Stimulated activated CD8-positive, alpha-beta memory T cell treated with anti-CD3 and anti-CD28 coated beads, Interleukin-15, amount 100 ng/mL, for 48 hours (primary cell): ENCODE data around the gene ABHD12B.
"Not testable (repeated sequence)": the region's sequence is repeated elsewhere in the genome, so short reads cannot be mapped to it uniquely, and the experiment has no call there.

Experiments used
- DNase-seq, 2 donors: peaks; one replicate each; pipeline ENCODE4 v3.0.0-alpha.2; 2020; ENCODE audit warnings: low read depth in 2 of 2

Gene ABHD12B

GRCh38 chr14:50896421-50896820 is 24.6 kb downstream of the ABHD12B start:
- not testable (repeated sequence) for DNase-seq

DNA sequence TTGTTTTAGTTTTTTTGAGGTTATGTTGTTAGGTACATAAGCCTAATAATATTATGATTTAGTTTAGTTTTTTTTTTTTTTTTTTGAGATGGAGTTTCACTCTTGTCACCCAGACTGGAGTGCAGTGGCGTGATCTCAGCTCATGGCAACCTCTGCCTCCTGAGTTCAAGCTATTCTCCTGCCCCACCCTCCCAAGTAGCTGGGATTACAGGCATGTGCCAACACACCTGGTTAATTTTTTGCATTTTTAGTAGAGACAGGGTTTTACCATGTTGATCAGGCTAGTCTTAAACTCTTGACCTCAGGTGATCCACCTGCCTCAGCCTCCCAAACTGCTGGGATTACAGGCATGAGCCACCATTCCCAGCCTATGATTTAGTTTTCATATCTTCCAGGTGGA is 25.2 kb downstream of the ABHD12B start:
- not testable (repeated sequence) for DNase-seq

GRCh38 chr14:50897658-50898175 is 25.9 kb downstream of the ABHD12B start:
- no peak for DNase-seq

DNA sequence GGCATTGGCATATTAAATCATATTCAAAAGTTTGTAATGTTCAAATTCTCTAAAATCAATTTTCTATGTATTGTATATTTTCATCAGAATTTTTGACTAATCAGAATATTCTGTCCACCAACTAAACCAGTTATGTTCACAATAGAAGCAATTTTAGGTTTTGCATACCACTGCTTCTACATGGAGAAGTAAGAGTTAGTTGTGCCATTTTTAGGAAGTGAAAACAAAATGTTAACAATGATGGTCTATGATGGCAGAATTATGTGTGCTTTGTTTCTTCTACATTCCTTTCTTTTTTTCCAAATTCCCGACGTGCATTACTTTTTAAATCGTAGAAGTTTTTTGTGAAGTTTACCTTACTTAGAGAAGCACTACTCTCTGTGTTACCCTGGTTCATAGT is 29.5 kb downstream of the ABHD12B start:
- no peak for DNase-seq

DNA sequence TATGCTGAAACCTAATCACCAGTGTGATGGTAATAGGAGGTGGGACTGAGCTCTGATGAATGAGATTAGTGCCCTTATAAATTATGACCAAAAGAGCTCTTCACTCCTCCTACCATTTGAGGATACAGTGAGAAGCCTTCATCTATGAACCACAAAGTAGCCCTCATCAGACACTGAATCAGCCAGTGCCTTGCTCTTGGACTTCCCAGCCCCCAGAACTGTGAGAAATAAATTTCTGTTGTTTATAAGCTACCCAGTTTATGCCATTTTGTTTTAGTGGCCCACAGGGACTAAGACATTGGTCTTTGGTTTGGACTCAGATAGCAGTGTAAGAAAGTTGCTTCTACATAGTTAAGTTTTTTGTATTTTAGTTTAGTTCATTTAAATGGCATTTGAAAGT is 32.9 kb downstream of the ABHD12B start:
- DNase-seq, result no peak

DNA sequence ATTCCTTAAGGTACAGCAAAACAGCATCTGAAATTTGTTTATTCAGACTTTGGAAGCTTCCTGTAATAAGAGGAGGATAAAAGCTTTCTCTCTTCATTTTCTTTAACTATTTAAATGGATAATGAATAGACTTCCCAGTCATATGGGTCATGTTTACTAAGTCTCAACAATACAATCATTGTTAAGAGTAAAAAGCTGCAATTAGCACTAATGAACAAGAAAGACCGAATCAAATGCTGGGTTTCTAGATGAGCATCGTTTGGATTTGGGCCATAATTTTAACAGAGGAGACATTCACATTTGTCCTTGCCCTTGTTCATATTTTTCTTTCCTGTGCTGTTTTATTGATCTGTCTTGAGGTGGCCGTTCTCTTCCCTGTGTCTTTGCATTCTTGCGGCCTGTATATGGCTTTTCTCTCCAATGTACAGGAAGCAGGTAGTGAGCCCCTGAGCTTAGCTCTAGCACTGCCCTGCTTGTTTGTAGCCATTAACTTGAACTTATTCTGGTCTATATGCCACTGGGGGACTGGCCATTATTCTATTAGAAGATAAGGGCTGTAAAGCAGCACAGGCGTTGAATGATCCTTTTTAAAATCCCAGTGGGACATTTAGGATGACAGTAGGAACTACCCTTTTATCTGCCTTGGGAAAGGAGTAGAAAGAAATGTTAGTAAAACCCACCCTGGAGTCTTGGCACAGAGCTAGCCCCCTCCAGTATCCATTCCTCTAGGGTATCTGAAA is 34.6 kb downstream of the ABHD12B start:
- DNase-seq, result no peak

DNA sequence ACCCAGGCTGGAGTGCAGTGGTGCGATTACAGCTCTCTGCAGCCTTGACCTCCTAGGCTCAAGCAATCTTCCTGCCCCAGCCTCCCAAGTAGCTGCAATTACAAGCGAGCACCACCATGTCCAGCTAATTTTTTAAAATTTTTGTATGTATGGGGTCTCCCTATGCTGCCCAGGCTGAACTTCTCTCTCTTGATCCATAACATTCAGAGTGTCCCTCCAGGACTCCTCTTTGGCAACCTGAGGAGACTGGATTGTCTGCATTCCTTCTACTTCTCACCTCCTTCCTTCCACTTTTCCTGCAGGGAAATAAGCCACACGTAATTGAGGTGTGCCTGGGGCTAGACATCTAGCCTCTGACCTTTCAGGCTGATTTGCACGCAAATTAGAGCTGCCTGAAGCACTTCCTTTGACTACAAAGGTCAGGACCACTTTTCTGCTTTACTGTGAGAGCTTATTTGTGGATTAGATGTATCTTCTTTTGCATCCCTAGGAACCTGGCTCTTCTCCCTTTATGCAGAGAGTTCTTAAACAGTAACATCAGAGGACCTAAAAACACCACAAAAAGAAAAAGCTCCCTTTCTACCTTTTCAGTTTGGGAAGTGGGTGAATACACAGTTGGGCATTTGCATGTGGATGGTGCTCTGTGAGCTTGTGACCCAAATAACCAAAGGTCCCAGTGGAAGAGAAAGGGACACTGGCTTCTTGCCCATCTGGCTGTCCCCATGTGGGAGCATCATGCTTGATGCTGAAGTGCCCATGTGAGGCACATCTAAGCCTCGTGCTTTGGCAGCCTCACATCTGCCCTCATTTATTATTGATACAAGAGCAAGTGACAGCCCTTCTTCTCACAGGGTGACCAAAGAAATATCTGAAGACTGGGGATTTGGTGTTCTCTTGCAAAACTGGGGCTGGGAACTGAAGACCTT is 38.9 kb downstream of the ABHD12B start:
- no peak for DNase-seq

DNA sequence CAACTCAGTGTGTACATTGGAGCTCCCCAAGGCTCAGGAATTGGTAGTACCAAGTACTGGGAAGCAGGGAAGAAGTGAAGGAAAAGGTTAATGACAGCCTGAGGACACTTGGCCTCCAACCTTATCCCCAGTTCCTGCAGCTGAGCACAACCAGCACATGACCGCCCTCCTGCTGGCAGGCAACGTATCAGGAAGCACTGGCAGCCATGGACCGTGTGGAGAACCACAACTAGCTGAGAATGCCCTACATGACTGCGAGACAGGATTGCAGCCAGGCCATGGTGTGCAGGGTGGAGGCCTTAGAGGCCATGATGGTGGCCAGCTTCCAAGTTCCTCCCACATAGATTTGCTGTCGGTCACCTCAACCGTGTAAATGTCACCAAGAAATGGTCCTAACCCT is 45.6 kb downstream of the ABHD12B start:
- DNase-seq, result no peak

- not testable (repeated sequence) for DNase-seq
Measured at GRCh38 chr14:50919524-50919923, 47.7 kb downstream of the ABHD12B start.

DNA sequence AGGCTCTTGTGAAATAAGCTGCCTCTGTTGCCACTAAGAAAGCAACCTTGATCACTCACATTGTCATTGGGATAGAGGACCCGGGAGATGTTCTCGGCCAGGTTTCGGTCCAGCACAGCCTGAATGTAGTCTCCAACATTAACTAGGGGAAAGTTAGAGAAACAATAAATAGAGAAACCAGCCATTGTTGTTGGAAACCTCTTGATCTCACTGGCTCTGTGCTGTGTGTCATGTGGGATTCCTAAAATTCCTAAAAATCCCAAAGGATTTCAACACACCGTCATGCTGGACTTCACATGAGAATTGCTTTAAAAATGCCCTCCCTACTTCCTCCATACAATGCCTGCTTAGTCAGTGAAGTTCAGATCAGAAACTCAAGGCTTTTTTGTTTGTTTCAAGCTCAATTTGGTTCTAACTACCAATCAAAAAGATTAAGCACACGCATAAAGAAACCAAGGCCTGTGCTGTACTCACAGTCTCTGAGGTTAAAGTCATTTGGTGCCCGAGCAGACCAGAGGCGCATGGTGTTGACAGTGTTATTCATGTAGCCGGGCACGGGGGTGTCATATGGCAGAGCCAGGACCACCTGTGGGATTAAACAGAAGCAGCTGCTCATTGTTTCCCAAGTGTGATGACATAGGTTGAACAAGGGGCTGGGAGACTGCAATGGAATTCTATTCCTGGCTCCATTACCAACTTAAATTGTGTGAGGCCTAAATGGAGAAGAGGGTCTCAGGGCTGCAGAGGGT is 48.8 kb downstream of the ABHD12B start:
- no peak for DNase-seq

GRCh38 chr14:50922803-50923202 is 51.0 kb downstream of the ABHD12B start:
- DNase-seq, result no peak

GRCh38 chr14:50924236-50924635 is 52.4 kb downstream of the ABHD12B start:
- no peak for DNase-seq

DNA sequence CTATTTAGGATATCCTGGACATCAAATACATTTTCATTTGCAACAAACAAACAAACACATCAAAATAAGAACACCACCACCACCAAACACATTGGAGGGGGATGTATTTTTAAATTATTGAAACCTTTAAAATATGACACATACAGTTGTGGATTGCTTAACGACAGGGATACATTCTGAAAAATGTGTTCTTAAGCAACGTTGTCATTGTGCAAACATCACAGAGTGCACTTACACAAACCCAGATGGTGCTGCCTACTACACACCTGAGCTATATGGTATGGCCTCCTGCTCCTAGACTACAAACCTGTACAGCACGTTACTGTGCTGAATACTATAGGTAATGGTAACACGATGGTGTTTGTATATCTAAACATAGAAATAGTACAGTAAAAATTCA is 53.0 kb downstream of the ABHD12B start:
- DNase-seq, result no peak

GRCh38 chr14:50926851-50927386 is 55.1 kb downstream of the ABHD12B start:
- DNase-seq, result no peak

DNA sequence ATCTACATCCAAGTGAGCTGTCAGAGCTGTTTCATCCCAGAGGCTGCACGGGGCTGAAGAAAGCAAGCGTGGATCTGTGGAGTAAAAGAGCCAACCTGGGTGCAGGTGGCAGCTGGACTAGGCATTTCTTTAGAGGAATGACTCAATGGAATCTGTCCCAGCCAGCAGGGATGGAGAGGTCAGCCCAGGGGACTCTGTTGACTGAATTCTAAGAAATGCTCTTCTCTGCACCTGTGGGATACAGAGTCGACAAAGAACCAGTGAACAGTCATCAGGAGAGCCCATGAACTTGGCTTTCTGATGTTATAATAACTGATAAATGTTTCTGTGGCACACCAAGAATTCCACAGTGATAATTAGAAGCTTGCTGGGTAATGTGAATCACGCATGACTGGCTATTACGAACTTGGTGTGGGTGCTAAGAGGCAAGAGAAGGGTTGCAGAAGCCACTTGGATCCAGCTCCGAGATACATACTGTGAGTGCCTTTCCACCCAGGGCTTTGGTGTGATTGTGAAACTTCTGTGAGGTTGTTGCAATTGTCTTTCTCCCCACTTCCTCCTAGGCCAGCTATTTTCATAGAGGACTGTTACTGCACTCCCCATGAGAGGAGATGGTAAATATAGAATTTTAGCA is 56.3 kb downstream of the ABHD12B start:
- DNase-seq, result no peak

- DNase-seq, result no peak
Measured at GRCh38 chr14:50929506-50929905, 57.7 kb downstream of the ABHD12B start.

- no peak for DNase-seq
Measured at GRCh38 chr14:50931559-50931958, 59.7 kb downstream of the ABHD12B start.

DNA sequence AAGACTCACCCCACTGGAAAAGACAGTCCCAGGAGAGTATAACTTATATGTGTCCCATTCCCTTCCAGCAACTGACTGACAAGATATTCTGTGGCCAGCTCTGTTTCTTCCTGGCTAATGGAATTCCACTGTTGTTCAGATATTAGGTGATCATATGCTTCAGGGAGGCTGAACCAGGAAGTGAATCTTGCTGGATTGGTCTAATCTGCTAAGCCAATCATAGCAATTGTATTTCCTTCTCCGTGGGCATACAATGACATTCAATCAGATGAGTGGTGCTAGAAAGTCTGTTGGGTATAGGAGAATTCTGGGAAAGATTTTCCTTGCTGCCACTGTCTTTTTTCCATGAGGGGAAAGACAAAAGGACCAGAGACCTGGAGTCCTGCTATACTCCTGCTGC is 60.3 kb downstream of the ABHD12B start:
- DNase-seq, result no peak

DNA sequence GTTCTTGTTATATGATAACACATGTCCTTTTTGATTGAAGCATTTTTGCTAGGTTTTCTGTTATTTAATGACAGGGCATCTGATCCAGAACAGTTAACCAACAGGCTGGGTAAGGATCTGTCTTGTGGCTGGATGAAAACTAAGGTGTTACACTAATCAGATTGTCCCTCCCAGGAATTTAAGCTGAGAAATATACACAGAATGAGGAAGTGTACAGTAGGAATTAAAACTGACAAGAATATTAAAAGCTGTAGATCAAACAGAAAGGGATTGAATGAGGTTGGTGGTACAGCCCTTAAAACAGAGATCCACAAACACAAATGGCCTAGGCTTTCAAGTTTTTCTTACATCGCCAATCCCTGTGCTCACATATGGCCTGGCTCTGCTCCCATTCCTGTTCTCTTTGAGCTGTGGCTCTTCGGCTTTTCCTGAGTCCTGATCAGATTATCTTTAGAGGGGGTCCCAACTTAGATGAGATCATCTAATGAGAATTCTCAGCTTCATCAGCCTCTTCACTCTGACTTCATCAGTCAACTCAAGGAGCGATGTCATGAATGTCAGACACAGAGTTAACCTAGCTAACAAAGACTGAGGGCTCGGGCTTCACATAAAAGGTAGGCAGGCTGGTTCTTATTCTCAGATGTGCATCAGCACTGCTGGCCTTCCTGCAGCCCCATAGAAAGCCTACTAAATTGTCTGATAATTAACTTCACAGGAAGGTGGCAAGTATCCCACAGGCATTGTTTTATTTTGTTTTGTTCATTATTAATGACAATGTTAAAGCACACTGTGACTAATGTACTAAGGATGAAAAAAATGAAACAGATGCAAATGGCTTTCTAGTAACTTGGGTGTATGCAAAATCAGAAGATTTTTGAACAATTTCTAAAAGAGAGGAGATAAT is 61.0 kb downstream of the ABHD12B start:
- DNase-seq, result no peak
